Neural progenitor cell (in vitro differentiated cells): Measurements from ENCODE around the gene IL17C.

Source experiments
- EZH2 ChIP-seq: fragments of 200-600 bp; sonication (generic); IDR thresholded peaks from 2 replicates; pipeline ENCODE4 v1.6.1; 2017; ENCODE audit warnings: antibody characterized with exemption, mild to moderate bottlenecking, moderate library complexity
- EZH2phosphoT487 ChIP-seq: fragments of 200-600 bp; sonication (generic); IDR thresholded peaks from 2 replicates; pipeline ENCODE4 v1.6.1; 2017; ENCODE audit warnings: antibody characterized with exemption
- TF ChIP-seq, protein P1 (sequence below): fragments of 200-600 bp; sonication (generic); IDR thresholded peaks from 2 replicates; pipeline ENCODE4 v1.5.1; 2017; ENCODE audit warnings: antibody characterized with exemption, mild to moderate bottlenecking

DNA sequence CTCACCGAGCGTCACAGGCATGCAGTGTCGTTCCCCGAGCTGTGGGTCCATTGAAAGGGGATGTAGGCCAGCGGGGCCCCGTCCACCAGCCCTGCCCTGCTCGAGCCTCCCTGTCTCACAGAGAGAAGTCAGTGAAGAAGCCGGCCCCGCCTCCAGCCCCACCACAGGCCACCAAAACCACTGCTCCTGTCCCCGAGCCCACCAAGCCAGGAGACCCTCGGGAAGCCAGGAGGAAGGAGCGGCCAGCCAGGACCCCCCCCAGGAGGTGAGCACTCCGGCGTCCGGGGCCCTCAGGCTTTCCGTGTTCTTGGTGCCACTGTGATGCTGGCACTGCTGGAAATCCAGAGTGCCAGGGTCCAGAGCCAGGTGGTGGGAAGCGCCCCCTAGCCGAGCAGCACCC is 13.9 kb upstream of the IL17C start:
- TF ChIP-seq, protein P1, sequence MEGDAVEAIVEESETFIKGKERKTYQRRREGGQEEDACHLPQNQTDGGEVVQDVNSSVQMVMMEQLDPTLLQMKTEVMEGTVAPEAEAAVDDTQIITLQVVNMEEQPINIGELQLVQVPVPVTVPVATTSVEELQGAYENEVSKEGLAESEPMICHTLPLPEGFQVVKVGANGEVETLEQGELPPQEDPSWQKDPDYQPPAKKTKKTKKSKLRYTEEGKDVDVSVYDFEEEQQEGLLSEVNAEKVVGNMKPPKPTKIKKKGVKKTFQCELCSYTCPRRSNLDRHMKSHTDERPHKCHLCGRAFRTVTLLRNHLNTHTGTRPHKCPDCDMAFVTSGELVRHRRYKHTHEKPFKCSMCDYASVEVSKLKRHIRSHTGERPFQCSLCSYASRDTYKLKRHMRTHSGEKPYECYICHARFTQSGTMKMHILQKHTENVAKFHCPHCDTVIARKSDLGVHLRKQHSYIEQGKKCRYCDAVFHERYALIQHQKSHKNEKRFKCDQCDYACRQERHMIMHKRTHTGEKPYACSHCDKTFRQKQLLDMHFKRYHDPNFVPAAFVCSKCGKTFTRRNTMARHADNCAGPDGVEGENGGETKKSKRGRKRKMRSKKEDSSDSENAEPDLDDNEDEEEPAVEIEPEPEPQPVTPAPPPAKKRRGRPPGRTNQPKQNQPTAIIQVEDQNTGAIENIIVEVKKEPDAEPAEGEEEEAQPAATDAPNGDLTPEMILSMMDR, result no peak
- no peak for TF ChIP-seq EZH2
- TF ChIP-seq EZH2phosphoT487, result no peak
